NCI-H2171 treated with DMSO at 0.1 percent for 48 hours (cell line): Measurements from ENCODE around the gene WDR37.

Experiments used
- DNase-seq: peaks from one replicate; lab custom pipeline; 2025; lab: John Stamatoyannopoulos, UW

The WDR37 gene

GRCh38 chr10:1074052-1074747 is 18.0 kb downstream of the WDR37 start:
- DNase-seq: no peak

- DNase-seq: no peak
These were observed 18.6 kb downstream of the WDR37 start for GRCh38 chr10:1074748-1075308.

GRCh38 chr10:1078668-1079067 is 22.5 kb downstream of the WDR37 start:
- DNase-seq: no peak

- no peak for DNase-seq
These were observed 27.4 kb downstream of the WDR37 start for GRCh38 chr10:1083581-1083980.

- no peak for DNase-seq
These were observed 28.1 kb downstream of the WDR37 start for GRCh38 chr10:1084011-1084950.

GRCh38 chr10:1085258-1085657 is 29.1 kb downstream of the WDR37 start:
- DNase-seq: no peak

- DNase-seq: no peak
These were observed 30.6 kb downstream of the WDR37 start for GRCh38 chr10:1086787-1087186.

GRCh38 chr10:1089017-1089689 is 33.0 kb downstream of the WDR37 start:
- DNase-seq: no peak

GRCh38 chr10:1090696-1091095 is 34.5 kb downstream of the WDR37 start:
- no peak for DNase-seq

- no peak for DNase-seq
These were observed 37.5 kb downstream of the WDR37 start for GRCh38 chr10:1093696-1094095.

- no peak for DNase-seq
These were observed 38.2 kb downstream of the WDR37 start for GRCh38 chr10:1094112-1095057.

GRCh38 chr10:1095498-1095897 is 39.3 kb downstream of the WDR37 start:
- DNase-seq: no peak

- no peak for DNase-seq
These were observed 40.2 kb downstream of the WDR37 start for GRCh38 chr10:1096287-1096889.

GRCh38 chr10:1097436-1097835 is 41.3 kb downstream of the WDR37 start:
- DNase-seq: no peak

- DNase-seq: no peak
These were observed 44.0 kb downstream of the WDR37 start for GRCh38 chr10:1100143-1100542.

- DNase-seq: peak; percentile 6
These were observed 44.6 kb downstream of the WDR37 start for GRCh38 chr10:1100691-1101368.

- DNase-seq: no peak
These were observed 45.8 kb downstream of the WDR37 start for GRCh38 chr10:1101946-1102345.

- no peak for DNase-seq
These were observed 46.2 kb downstream of the WDR37 start for GRCh38 chr10:1102416-1102815.

GRCh38 chr10:1102831-1103230 is 46.6 kb downstream of the WDR37 start:
- no peak for DNase-seq

- no peak for DNase-seq
These were observed 47.4 kb downstream of the WDR37 start for GRCh38 chr10:1103551-1103950.
